KBM-7 (cell line): ENCODE data around the gene ZCCHC14.
"Not testable (repeated sequence)": the region's sequence is repeated elsewhere in the genome, so short reads cannot be mapped to it uniquely, and the experiment has no call there.

Experiments used
- DNase-seq: peaks from one replicate; pipeline ENCODE4 v3.0.0-alpha.2; 2015
- in situ Hi-C: fragments of 300-500 bp; cut with MboI; formaldehyde crosslinking; loops from 2 replicates; pipeline ENCODE4 v1.14.3; 2020; ENCODE audit warnings: low sequenced_read_pairs, low pct_unique_long_range_greater_than_20kb, mixed read lengths

The ZCCHC14 gene

DNA sequence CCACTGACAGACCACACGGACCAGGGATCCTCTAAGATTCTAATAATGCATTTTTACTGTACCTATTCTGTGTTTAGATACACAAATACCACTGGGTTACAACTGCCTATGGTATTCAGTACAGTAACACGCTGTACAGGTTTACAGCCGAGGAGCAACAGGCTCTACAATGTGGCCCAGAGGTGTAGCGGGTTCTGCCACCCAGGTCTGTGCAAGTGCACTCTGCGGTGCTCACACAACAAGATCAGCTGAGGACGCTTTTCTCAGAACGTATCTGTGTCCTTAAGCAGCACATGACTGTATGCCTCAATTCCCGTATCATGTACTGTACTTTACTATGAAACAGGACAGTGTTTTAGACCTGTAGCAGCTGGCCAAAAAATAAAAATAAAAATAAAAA is 6.5 kb downstream of the ZCCHC14 start:
- in situ Hi-C loops, result no loop called here

DNA sequence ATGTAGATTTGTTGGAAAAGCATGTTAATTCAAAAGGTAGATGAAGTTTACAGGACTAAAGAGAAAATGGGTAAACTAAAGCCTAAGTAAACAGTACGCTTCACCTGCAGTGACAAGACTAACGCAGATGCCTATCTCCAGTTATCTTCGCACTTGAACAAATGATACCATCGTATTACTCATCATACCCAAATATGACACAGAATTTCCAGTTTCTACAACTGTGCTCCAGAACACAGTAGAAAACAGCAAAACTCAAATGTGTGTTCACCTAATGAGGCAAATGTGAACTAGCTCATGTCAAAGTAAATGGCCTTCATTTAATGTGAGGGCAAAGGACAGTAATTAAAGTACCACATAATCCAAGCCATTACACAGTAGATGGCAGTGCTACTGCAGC is 7.0 kb downstream of the ZCCHC14 start:
- in situ Hi-C loops, DNase-seq: not testable (repeated sequence)

More for the DNA sequence above, 6.5 kb downstream of the ZCCHC14 start:
- DNase-seq, result no peak

DNA sequence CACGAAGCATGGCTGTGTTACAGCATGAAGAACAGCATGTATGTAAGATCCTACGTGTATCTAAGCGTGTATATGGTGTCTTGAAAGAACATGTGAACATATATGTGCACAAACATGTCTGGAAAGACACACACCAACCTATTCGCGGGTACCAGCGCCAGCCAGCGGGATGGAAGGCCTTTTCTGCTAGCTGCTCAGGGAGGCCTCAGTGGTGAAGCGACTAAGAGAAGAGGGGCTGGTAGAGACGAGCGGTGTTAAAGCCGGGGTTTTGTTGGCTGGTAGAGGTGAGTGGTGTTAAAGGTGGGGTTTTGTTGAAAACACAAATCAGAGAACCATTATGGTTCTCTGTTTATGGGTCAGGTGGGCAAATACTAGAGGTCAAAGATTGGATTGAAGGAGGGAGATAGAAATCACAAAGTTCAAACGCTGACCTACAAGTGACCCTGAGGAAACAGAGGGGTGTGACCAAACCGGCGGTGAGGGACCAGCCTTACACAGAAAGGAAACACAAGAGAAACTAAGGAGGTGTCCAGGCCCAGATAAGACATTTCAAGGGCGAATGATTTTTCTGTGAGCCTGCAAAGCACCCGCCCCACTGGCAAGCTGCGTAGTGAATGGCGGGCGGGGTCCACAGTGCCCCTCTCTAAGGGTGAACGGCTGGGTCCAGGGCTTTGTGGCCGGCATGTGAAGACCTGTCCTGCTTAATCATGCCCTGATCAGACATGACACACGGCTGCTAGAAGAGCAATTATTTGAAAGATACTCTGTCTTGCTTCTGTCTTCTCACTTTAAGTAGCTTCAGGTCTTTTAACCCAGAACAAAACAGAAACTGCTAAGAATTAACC is 8.1 kb downstream of the ZCCHC14 start:
- no peak for DNase-seq
- in situ Hi-C loops, result no loop called here

DNA sequence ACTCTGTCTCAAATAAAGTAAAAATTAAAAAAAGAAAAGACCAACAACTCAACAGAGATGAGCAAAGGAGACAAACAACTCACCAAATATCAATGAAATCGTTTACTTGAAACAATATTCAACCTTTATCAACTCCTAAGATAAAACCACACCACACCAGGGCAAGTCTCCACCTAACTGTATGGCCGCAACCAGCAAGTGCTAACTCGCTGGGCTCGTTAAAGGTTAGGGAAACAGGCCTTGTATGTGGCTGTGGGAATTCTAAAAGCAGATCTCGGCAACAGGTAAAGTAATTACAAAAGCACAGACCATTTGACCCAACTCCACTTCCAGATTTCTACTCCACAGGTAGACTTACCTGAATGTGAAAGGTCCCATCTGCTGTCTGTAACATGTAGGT is 9.3 kb downstream of the ZCCHC14 start:
- no peak for DNase-seq
- in situ Hi-C loops, result no loop called here

DNA sequence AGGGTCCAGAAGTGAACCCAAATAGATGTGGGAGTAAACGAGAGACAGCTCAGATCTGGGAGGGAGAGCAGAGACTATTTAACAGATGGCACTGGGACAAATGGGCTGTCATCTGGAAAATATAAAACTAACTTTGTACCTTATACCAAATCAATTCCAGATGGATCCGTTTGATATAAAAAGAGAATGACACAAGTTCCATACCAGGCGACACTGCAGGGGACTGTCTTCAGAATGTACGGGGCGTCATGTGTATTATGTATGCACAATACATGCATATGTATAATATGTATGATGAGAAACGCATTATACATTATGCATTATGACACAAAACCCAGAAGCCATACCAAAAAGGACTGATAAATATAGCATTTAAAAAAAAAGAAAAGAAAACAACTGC is 10.2 kb downstream of the ZCCHC14 start:
- in situ Hi-C loops, DNase-seq: not testable (repeated sequence)

DNA sequence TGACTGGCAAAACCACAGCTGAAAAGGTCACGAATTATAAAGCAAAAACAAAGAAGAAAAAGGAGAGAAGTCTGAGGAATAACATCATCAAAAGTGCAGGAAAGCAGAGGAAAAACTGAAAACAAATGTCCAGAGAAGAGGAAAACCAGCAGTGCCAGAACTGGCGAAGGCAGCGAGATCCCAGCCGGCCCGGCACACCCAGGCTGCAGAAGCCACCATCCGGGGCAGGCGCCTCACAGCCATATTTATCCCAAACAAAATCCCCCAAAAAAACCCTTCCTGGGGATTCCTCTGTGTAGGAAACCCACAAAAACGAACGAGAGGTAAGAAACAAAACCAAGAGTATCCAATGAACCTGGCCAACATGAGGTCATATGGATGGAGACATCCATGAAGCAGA is 10.6 kb downstream of the ZCCHC14 start:
- no peak for DNase-seq
- in situ Hi-C loops, result no loop called here

DNA sequence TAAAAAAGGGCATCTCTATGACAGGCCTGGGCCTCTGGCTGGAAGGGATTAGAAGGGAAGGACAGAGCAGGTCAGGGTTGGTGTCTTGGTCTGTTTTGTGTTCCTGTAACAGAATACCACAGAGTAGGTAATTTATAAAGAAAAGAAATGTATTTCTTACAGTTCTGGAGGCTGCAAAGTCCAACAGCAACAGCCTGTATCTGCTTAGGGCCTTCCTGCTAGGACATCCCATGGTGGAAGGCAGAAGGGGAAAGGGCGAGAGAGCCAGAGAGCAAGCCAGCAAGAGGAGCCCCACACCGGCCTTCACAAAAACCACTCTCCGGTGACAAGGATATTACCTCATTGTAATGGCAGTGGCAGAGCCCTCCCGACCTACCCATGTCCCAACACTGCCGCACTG is 11.1 kb downstream of the ZCCHC14 start:
- in situ Hi-C loops, DNase-seq: not testable (repeated sequence)

DNA sequence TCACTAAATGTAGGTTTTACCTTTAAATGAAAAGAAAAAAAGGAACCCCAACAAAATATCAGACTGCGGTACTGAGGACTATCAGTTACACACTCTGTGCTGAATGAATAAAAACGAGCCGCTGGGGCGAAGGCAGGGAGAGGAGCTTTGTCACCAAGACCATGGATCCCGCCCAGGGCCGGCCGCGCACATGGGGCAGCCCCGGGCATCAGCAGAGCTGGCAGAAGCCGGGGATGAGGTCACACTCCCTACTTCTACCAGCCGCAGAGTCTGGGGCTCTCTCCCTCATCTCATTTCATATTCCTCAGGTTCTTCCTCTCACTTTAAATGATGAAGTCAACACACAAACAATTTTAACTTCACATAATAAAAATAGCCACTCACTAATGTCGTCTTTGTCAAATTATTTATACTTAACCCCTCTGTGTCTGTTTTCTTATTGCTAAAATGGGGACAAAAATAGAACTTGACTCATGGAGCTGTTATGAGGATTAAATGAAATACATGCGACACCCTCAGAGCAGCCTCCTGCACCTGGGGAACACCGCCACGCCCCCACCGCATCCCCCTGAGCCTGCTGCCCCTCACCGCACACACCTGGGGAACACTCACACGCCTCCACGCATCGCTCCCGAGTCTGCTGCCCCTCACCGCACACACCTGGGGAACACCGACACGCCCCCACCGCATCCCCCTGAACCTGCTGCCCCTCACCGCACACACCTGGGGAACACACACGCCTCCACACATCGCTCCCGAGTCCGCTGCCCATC is 15.4 kb downstream of the ZCCHC14 start:
- DNase-seq, in situ Hi-C loops: not testable (repeated sequence)

DNA sequence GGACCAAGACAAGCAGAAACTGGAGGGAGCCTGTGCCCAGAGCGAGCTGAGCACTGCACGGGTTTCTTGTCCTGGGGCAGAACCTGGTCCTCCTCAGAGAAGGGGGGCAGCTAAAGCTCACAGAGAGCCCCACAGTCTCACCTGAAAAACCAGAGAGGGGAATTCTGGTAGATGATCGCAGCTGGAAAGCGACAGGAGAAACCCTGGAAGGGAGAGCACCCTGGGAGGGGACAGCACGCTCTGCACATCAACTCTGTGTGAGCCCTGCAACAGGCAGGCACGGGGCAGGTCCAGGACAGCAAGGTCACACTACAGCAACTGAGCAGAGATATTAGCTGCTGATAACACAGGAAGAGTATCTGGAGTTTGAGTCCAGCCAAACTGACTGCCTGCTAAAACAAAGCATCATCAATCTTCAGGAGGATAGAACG is 18.2 kb downstream of the ZCCHC14 start:
- DNase-seq, result no peak
- in situ Hi-C loops, result no loop called here

DNA sequence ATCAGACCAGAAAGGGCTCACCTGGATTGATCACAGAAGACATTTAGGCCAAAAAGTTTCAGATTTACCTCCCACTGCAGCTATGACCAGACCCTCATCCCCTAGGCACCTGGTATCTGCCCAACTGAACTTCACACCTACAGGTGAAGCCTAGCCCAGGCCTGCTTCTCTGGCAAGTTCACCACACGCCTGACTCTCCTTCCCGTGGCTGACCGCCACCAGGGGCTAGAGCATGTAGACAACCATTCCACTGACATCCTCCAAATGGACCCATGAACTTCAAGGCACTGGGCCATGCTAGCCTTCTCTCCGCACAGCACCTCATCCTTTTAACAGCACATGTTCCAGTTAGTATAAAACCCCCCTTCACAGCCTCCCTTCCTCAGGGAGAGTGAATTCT is 18.8 kb downstream of the ZCCHC14 start:
- no peak for DNase-seq
- in situ Hi-C loops, result no loop called here

DNA sequence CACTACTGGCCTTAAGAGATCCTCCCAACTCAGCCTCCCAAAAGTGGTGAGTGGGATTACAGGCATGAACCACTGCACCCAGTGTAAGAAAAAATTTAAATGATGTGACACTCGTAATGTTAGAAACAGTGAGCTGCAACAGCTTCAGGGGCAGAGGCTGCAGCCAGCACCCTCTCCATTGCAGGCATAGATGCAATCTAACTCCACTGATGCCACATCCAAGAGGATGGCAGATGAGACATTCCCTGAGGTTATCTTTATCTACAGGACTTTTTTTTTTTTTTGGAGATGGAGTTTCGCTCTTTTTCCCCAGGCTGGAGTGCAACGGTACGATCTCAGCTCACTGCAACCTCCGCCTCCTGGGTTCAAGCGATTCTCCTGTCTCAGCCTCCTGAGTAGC is 19.9 kb downstream of the ZCCHC14 start:
- DNase-seq, result no peak
- in situ Hi-C loops, result no loop called here

DNA sequence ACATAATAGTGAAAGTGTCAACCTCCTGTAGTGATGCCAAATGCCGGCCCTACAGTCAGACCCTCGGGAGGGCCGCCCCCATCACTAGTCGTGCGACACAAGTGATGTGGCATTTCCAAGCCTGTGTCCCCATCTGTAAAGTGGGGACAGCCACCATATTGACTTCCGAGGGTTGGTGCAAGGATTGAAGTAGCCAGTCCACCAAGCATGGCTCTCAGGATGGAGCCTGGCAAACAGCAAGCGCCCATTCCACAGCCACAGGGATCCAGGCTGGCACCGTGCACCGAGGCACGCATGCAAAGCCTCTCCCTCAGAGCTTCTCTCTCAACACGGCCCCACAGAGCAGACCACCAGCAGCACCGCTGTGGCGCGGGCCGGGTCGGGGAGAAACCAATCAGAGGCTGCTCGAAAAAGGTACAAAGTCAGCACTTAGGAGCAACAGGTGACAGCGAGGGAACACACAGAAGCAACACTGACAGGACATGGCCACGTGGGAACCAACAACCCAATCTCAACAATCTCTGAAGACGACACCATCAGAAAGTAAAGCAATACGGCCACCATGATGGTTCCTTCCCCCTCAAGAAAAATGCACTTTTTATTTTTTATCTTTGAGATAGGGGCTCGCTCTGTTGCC is 20.6 kb downstream of the ZCCHC14 start:
- in situ Hi-C loops, result no loop called here
- no peak for DNase-seq

DNA sequence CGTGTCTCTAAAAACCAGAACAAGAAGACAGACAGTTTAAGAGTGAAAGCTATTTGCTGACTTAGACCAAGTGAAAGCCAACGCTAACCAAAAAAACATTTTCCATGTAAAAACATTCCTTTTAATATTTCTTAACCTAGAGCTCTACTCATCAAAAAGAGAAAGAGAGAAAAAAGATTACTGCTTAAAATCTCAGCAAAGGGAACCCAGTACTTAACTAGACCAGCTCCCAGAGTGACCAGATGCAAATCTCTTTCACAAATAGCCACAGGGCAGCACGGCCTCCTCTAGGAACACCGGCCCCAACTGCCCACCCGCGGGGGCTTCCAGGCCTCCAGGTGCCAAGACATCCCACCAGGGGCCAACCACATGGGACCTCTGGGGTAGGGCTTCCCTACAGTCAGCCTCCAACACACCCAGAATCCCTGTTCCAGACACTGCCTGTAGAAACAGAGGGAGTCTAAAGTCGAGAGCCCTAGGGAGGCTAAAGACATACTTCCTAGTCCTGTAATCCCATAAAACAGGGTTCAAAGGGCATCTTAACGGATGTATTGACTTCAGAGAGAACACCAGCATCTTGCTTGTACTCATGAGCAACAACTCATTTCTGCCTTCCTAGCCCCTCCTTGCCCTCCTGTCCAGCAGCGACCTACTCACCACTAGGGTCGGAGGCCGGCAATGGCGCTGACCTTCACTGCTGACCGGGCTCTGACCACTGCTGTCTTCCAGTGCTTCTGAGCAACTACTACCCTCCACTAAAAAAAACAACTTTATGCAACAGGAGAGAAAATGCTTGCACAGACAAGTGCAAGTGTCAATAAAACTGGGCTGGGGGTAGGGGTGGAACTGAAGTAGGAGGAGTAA is 21.3 kb downstream of the ZCCHC14 start:
- in situ Hi-C loops, result no loop called here
- no peak for DNase-seq

DNA sequence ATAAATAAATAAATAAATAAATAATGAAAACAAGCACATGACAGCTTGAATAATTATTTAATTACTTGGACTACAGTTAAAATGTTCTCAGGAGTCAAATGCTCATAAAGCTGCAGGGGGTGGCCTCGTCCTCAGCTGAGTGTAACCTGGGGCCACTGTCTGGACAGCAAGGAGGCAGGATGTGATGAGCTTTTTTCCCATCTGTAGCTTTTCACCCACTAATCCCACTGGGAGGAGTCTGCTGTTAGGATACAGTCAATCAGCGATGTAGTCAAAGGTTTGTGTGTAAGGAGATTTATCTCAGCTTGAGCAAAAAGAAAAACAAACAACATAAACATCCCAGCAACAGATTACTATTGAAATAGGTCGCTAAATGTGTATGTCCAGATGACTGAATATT is 22.5 kb downstream of the ZCCHC14 start:
- in situ Hi-C loops, result no loop called here

DNA sequence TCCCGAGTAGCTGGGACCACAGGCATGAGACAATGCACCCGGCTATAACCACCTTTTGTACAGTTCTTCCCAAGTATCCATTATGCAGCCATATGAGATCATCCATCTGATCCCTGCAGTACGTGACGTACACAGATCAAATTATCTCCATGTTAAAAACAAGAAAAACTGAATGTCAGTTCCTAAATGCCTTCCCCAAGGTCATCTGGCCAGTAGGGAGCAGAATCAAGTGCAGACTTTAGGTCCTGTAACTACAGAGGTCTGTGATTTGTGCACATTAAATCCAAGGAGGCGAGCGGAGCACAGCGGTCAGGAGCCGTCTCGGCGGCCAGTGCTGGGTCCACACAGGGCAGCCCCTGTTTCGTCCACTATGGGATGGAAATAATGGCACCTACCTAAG is 23.7 kb downstream of the ZCCHC14 start:
- no peak for DNase-seq
- in situ Hi-C loops, result no loop called here

More for the DNA sequence above, 22.5 kb downstream of the ZCCHC14 start:
- DNase-seq, result no peak

DNA sequence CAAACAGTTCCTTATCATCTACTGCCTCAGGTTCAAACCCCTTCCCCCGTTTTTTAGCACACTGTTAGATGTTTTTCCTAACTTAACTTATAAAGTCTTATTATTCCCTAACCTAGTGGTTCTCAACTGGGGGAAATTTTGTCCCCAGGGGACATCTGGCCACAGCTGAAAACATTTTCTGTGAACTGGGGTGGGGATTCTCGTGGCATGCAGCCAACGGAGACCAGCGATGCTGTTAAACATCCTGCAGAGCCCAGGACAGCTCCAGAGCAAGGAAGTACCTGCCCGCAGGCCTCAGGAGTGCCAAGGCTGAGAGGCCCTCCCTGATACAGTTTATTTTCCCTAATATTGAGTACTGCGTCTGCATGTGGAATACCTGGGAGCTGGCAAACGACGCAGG is 24.3 kb downstream of the ZCCHC14 start:
- no peak for DNase-seq
- in situ Hi-C loops, result no loop called here

DNA sequence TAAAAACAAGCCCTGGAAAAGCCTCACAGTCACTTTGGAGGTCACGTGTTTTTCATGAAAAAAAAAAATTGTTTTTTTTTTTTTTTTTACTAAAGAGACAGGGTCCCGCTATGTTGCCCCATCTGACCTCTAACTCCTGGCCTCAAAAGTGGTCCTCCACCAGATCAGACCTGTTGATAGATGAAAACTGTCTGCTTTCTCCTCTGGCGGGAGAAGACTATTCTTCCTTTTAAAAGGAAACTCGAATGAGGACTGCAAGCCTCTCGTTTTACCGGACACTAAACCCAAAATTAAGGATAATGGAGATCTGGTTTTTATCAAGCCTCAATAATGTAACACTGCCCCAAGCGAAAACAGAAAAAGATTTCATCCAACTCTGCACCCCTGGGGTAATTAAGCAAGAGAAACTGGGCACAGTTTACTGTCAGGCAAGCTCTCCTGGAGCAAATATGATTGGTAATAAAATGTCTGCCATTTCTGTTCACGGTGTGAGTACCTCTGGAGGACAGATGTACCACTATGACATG is 25.8 kb downstream of the ZCCHC14 start:
- in situ Hi-C loops, result no loop called here

DNA sequence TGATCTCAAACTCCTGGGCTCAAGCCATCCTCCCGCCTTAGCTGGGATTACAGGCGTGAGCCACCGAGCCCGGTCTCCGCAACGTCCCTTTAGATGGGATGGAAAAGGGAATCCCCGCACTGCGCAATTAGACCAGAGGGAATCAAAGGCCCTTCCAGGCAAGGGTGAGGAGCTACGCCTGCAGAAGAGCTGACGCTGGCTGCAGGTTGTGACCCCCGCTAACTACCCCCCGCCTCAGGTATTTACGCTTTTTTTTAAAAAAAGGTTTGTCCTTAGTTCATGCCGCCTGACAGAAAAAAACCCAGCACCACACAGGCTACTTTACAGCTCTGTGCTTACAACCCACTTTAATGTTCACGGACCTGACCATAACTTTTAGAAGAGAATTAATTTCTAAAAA is 26.9 kb downstream of the ZCCHC14 start:
- in situ Hi-C loops, result no loop called here
- DNase-seq, result no peak

More for the DNA sequence above, 25.8 kb downstream of the ZCCHC14 start:
- DNase-seq, result no peak

DNA sequence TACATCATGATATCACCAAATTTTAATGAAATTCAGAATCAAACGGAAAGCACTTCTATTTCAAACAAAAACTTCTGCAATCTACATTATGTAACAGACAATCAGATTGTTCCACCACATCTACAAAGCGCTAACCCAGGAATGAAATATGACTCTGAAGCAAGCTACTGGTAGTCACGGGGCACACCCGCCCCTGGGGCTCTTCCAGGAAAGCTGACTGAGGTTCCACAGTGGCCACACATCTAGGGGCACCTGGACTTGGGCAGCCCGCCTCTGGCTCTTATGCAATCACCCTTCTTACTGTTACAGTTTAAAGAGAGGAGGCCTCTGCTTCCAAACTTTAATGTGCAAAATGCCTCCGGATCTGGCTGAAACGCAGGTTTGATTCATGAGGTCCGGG is 27.5 kb downstream of the ZCCHC14 start:
- in situ Hi-C loops, result no loop called here
- DNase-seq, result peak; percentile 67
